K562 (cell line): ENCODE data around the gene ILF3. TPM values are rescaled to one million over a fixed set of nuclear protein-coding genes. Genes with fewer than 3 reads are reported as not detected.

ENCODE experiments used
- ASH1L ChIP-seq: fragments of 450-650 bp; IDR thresholded peaks from 2 replicates; pipeline ENCODE4 v1.6.1; 2018; ENCODE audit warnings: borderline replicate concordance, mild to moderate bottlenecking, low read depth; ENCODE audit not compliant: partially characterized antibody
- ETV6 ChIP-seq, 3 experiments: fragments of 150-350 bp in 1 of 3; sonication (generic) in 1 of 3; formaldehyde crosslinking in 1 of 3; IDR thresholded peaks; 2 replicates each; pipeline versions ENCODE4 v1.6.1 to v1.8.0; 2014 to 2022; ENCODE audit warnings: borderline replicate concordance in 2 of 3, low read depth in 2 of 3, antibody characterized with exemption in 1 of 3, low read length in 1 of 3, mild to moderate bottlenecking in 1 of 3, missing genetic modification reagents in 1 of 3
- FOSL1 ChIP-seq: fragments of 200-800 bp; sonication (Bioruptor generic); conservative IDR thresholded peaks from 2 replicates; pipeline ENCODE4 v1.6.1; 2016; ENCODE audit warnings: missing genetic modification characterization, missing compliant biosample characterization
- FOXM1 ChIP-seq, 2 experiments: fragments of 450-650 bp in 1 of 2; sonication (generic) in 1 of 2; formaldehyde crosslinking in 1 of 2; IDR thresholded peaks; 2 replicates each; pipeline versions ENCODE4 v1.6.1 to v1.9.0; 2017 to 2022; ENCODE audit warnings: low read depth in 2 of 2, mild to moderate bottlenecking in 2 of 2, missing genetic modification reagents in 1 of 2, moderate library complexity in 1 of 2
- HCFC1 ChIP-seq: IDR thresholded peaks from 2 replicates; pipeline ENCODE4 v1.6.1; 2012; ENCODE audit warnings: low read depth, low read length, improper control_type of control experiment
- HDAC1 ChIP-seq, 2 experiments: fragments of 450-650 bp; IDR thresholded peaks; 2 replicates each; pipeline ENCODE4 v1.6.1; 2016 to 2017; ENCODE audit warnings: inconsistent platforms in 1 of 2, mild to moderate bottlenecking in 1 of 2, moderate library complexity in 1 of 2
- HDAC2 ChIP-seq: fragments of 450-650 bp; IDR thresholded peaks from 2 replicates; pipeline ENCODE4 v1.6.1; 2016; ENCODE audit warnings: mild to moderate bottlenecking
- MEIS2 ChIP-seq: fragments of 450-650 bp; IDR thresholded peaks from 2 replicates; pipeline ENCODE4 v1.6.1; 2014; ENCODE audit warnings: mild to moderate bottlenecking; ENCODE audit not compliant: partially characterized antibody
- MIER1 ChIP-seq: fragments of 450-650 bp; IDR thresholded peaks from 2 replicates; pipeline ENCODE4 v1.6.1; 2016; ENCODE audit warnings: antibody characterized with exemption, mild to moderate bottlenecking, low read depth
- NELFE ChIP-seq: IDR thresholded peaks from 2 replicates; pipeline ENCODE4 v1.6.1; 2011; ENCODE audit warnings: mild to moderate bottlenecking; ENCODE audit not compliant: insufficient read depth, insufficient read length
- POLR2AphosphoS5 ChIP-seq: IDR thresholded peaks from 2 replicates; pipeline ENCODE4 v1.6.1; 2011; ENCODE audit warnings: mild to moderate bottlenecking, low read depth, low read length, moderate library complexity; ENCODE audit not compliant: control insufficient read depth, insufficient read depth
- RBM34 ChIP-seq: fragments of 200-400 bp; formaldehyde crosslinking; IDR thresholded peaks from 2 replicates; pipeline ENCODE4 v1.6.1; 2018; ENCODE audit warnings: low read length, borderline replicate concordance; ENCODE audit not compliant: insufficient read depth
- ZBTB40 ChIP-seq, 2 experiments: fragments of 450-650 bp in 1 of 2; sonication (generic) in 1 of 2; formaldehyde crosslinking in 1 of 2; IDR thresholded peaks; 2 replicates each; pipeline versions ENCODE4 v1.7.1 to v1.9.0; 2016 to 2022; ENCODE audit warnings: inconsistent platforms in 1 of 2, mild to moderate bottlenecking in 1 of 2, missing genetic modification reagents in 1 of 2
- ZFP36 ChIP-seq: fragments of 150-350 bp; IDR thresholded peaks from 2 replicates; pipeline ENCODE4 v1.6.1; 2018; ENCODE audit warnings: low read length, low read depth; ENCODE audit not compliant: partially characterized antibody
- ZKSCAN1 ChIP-seq: fragments of 150-350 bp; IDR thresholded peaks from 2 replicates; pipeline ENCODE4 v1.6.1; 2016; ENCODE audit warnings: low read depth, low read length
- ZNF668 ChIP-seq: fragments of 250-450 bp; sonication (Bioruptor Pico); IDR thresholded peaks from 2 replicates; pipeline ENCODE4 v1.8.0; 2022; ENCODE audit warnings: mild to moderate bottlenecking, inconsistent platforms
- ZNF785 ChIP-seq: fragments of 250-450 bp; sonication (Bioruptor Pico); IDR thresholded peaks from 2 replicates; pipeline ENCODE4 v1.4.0; 2020; ENCODE audit warnings: mild to moderate bottlenecking
- polyA plus RNA-seq, 8 experiments: library from polyadenylated mRNA; depleted of rRNA in 4 of 8; stranded (reverse) in 5 of 8; unstranded in 3 of 8; fragments of >200 nt; fragmentation: Nextera tagmentation in 2 of 8; fragmentation: Illumina TruSeq in 1 of 8; extraction: Ambion mirVana in 2 of 8; extraction: Trizol in 1 of 8; gene quantifications; 2 replicates each; pipeline versions ENCODE4 v1.2.1 to v1.2.3, GENCODE V29; 2011 to 2014; ENCODE audit warnings: inconsistent platforms in 1 of 8, missing spikeins in 1 of 8
- total RNA-seq, 7 experiments: library from RNA; depleted of rRNA in 6 of 7; stranded (reverse); fragments of >200 nt in 6 of 7; fragmentation: Illumina TruSeq in 2 of 7; extraction: Trizol in 2 of 7; gene quantifications; 2 replicates each; pipeline versions ENCODE4 v1.2.1 to v1.2.3, GENCODE V29; 2011 to 2021; ENCODE audit warnings: low replicate concordance in 1 of 7

Gene ILF3
- total and polyA plus RNA-seq, 9 of the 15 experiments (the other 6 are each of a cell fraction or from before 2014, with no cell fraction given): 26.0 to 453 (median 175) TPM

- TF ChIP-seq ZBTB40 (IDR thresholded peaks at IDR 0.05): peak; percentile 65
- TF ChIP-seq ZBTB40 (CRISPR knock-in tag; IDR thresholded peaks at IDR 0.05): no peak
- TF ChIP-seq ASH1L: peak; percentile 99
- TF ChIP-seq ZFP36: no peak
- peak in 1 of 2 experiments; percentile 88; a peak in 2 of 4 replicates for TF ChIP-seq HDAC1 (IDR thresholded peaks at IDR 0.05)
- TF ChIP-seq MIER1: no peak
- peak; percentile 70; the same call in 1 of the 2 replicates for TF ChIP-seq FOSL1 (tag)
- TF ChIP-seq HCFC1: peak; percentile 98
- TF ChIP-seq FOXM1 (IDR thresholded peaks at IDR 0.05; ENCODE audit: low read depth): peak; percentile 74
- TF ChIP-seq FOXM1 (CRISPR knock-in tag; IDR thresholded peaks at IDR 0.05; ENCODE audit: low read depth): peak; percentile 63; the same call in 1 of the 2 replicates
- TF ChIP-seq POLR2AphosphoS5: peak; percentile 82
- TF ChIP-seq ZKSCAN1: peak; percentile 18; the same call in 1 of the 2 replicates
- peak; percentile 59; the same call in 1 of the 2 replicates for TF ChIP-seq ZNF668 (CRISPR knock-in tag)
- no peak for TF ChIP-seq ETV6 (IDR thresholded peaks at IDR 0.05; ENCODE audit: borderline replicate concordance in 1 of 2, low read depth in 2 of 2, low read length in 1 of 2)
- TF ChIP-seq ETV6 (CRISPR knock-in tag; IDR thresholded peaks at IDR 0.05; ENCODE audit: borderline replicate concordance): no peak
- peak; percentile 80 for TF ChIP-seq MEIS2
- TF ChIP-seq RBM34: no peak
- peak; percentile 38; the same call in 1 of the 2 replicates for TF ChIP-seq HDAC2
- no peak for TF ChIP-seq NELFE
- no peak for TF ChIP-seq ZNF785 (CRISPR knock-in tag)
Measured at GRCh38 chr19:10653732-10654609, at the start of gene ILF3 (continued).
